NCI-H748 (cell line): ENCODE results near the gene LMTK2.

Source experiments
- DNase-seq: peaks from one replicate; lab custom pipeline; 2025; ENCODE audit not compliant: unreplicated experiment; lab: John Stamatoyannopoulos, UW

Gene LMTK2

GRCh38 chr7:98202367-98203195 is 95.9 kb downstream of the LMTK2 start:
- DNase-seq, result no peak

- DNase-seq, result no peak
Measured at GRCh38 chr7:98203261-98203963, 96.8 kb downstream of the LMTK2 start.

GRCh38 chr7:98203964-98204605 is 97.4 kb downstream of the LMTK2 start:
- DNase-seq, result no peak

- peak; percentile 51 for DNase-seq
Measured at GRCh38 chr7:98204670-98205069, 98.0 kb downstream of the LMTK2 start.

GRCh38 chr7:98205162-98205845 is 98.6 kb downstream of the LMTK2 start:
- DNase-seq, result peak; percentile 61

- no peak for DNase-seq
Measured at GRCh38 chr7:98206451-98207330, 100.0 kb downstream of the LMTK2 start.

- DNase-seq, result no peak
Measured at GRCh38 chr7:98209166-98209920, 102.7 kb downstream of the LMTK2 start.

GRCh38 chr7:98210513-98211220 is 104.0 kb downstream of the LMTK2 start:
- DNase-seq, result peak; percentile 58

- DNase-seq, result peak; percentile 65
Measured at GRCh38 chr7:98211221-98211675, 104.6 kb downstream of the LMTK2 start, which contains the start of gene BHLHA15. BHLHA15 (plus strand) TSS chr7:98211439; CDS start chr7:98212310, 871 bp downstream.

- DNase-seq, result no peak
Measured at GRCh38 chr7:98211676-98212531, 105.2 kb downstream of the LMTK2 start.

- DNase-seq, result no peak
Measured at GRCh38 chr7:98212532-98213041, 105.9 kb downstream of the LMTK2 start.

- DNase-seq, result no peak
Measured at GRCh38 chr7:98213296-98213887, 106.7 kb downstream of the LMTK2 start.

- DNase-seq, result no peak
Measured at GRCh38 chr7:98213888-98214810, 107.5 kb downstream of the LMTK2 start.

- no peak for DNase-seq
Measured at GRCh38 chr7:98214811-98215321, 108.2 kb downstream of the LMTK2 start.

- peak; percentile 75 for DNase-seq
Measured at GRCh38 chr7:98215561-98216495, 109.2 kb downstream of the LMTK2 start.
